ENCODE data around the gene CERS6. TPM values are rescaled to one million over a fixed set of nuclear protein-coding genes. Genes with fewer than 3 reads are reported as not detected.

The CERS6 gene
- total RNA-seq, 1 donor from 2014 or later: 17.7 TPM

DNA sequence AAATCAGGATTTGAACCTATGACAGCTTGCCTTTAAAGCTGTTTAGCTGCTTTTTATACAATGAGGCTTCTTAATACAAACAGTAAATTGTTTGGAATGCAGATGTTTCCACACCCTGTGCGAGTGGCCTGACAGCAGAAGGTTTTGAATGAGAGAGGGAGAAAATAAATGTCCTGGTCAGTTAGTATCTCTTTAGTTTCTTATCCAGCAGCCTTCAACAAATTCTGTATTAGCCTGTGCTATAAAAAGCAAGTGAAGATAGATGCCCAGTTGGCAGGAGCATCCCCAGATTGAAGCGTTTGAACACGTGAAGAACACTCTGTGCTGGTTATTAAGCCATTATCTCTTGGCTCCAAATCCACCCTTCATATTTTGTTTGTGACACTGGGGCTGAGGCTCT, 70.6 kb downstream of the CERS6 start:
- no peak overlapping the region for H3K4me3 ChIP-seq (ENCODE audit: low read depth, low read length)
- TF ChIP-seq, protein P1, sequence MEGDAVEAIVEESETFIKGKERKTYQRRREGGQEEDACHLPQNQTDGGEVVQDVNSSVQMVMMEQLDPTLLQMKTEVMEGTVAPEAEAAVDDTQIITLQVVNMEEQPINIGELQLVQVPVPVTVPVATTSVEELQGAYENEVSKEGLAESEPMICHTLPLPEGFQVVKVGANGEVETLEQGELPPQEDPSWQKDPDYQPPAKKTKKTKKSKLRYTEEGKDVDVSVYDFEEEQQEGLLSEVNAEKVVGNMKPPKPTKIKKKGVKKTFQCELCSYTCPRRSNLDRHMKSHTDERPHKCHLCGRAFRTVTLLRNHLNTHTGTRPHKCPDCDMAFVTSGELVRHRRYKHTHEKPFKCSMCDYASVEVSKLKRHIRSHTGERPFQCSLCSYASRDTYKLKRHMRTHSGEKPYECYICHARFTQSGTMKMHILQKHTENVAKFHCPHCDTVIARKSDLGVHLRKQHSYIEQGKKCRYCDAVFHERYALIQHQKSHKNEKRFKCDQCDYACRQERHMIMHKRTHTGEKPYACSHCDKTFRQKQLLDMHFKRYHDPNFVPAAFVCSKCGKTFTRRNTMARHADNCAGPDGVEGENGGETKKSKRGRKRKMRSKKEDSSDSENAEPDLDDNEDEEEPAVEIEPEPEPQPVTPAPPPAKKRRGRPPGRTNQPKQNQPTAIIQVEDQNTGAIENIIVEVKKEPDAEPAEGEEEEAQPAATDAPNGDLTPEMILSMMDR (IDR thresholded peaks at IDR 0.05; ENCODE audit: insufficient read depth, low read length, poor library complexity, severe bottlenecking): no peak
- no peaks in the 10 kb centered on the region for H3K36me3 ChIP-seq (ENCODE audit: control insufficient read depth, insufficient read depth, low read length)
- no peak for DNase-seq (ENCODE audit: low read depth)
- H3K27me3 ChIP-seq (ENCODE audit: control insufficient read depth, insufficient read depth, low read length): no peaks in the 10 kb centered on the region

DNA sequence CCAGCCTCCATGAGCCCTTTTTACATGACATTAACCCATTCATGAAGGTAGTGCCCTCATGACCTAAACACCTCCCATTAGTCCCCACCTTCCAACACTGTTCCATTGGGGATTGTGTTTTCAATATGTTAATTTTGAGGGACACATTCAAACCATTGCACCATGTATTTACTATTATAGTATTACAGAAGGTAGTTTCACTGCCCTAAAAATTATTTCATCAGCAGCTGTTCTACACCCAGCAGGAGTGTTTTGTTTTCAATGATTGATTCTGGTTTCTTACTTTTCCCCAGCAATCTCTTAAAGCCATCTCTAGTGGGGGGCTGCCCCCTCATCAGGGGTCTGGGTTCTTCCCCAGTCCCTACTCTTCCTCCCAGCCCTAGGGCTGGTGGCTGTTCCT, 71.9 kb downstream of the CERS6 start:
- H3K36me3 ChIP-seq (ENCODE audit: control insufficient read depth, insufficient read depth, low read length): no peaks in the 10 kb centered on the region
- no peak overlapping the region for H3K4me3 ChIP-seq (ENCODE audit: low read depth, low read length)
- no peak for DNase-seq (ENCODE audit: low read depth)
- H3K27me3 ChIP-seq (ENCODE audit: control insufficient read depth, insufficient read depth, low read length): no peaks in the 10 kb centered on the region
- TF ChIP-seq, protein P1 (IDR thresholded peaks at IDR 0.05; ENCODE audit: insufficient read depth, low read length, poor library complexity, severe bottlenecking): no peak

DNA sequence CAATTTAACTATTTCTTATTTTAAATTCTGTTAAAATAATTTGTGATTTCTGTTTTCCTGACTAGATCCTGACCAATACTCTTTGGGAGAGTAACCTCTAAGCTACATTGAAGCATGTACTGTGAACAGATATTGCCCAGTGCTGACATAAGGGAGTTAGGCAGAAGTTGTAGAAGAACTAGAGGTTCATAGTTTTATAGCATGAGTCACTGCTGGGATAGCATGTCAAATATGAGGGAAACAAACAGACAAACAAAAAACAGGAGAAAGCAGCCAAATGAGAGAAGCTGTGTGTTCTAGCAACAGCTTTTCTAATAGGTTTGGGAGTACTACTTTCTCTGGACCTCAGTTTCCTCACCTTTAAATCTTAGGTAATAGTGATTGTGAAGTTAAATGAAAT, 72.4 kb downstream of the CERS6 start:
- Histone ChIP-seq H3K4me3 (ENCODE audit: low read depth, low read length) (no peak overlapping the region), H3K36me3 (ENCODE audit: control insufficient read depth, insufficient read depth, low read length) (no peaks in the 10 kb centered on the region), H3K27me3 (ENCODE audit: control insufficient read depth, insufficient read depth, low read length) (no peaks in the 10 kb centered on the region)
- no peak for DNase-seq (ENCODE audit: low read depth)
- TF ChIP-seq, protein P1 (IDR thresholded peaks at IDR 0.05; ENCODE audit: insufficient read depth, low read length, poor library complexity, severe bottlenecking): no peak

DNA sequence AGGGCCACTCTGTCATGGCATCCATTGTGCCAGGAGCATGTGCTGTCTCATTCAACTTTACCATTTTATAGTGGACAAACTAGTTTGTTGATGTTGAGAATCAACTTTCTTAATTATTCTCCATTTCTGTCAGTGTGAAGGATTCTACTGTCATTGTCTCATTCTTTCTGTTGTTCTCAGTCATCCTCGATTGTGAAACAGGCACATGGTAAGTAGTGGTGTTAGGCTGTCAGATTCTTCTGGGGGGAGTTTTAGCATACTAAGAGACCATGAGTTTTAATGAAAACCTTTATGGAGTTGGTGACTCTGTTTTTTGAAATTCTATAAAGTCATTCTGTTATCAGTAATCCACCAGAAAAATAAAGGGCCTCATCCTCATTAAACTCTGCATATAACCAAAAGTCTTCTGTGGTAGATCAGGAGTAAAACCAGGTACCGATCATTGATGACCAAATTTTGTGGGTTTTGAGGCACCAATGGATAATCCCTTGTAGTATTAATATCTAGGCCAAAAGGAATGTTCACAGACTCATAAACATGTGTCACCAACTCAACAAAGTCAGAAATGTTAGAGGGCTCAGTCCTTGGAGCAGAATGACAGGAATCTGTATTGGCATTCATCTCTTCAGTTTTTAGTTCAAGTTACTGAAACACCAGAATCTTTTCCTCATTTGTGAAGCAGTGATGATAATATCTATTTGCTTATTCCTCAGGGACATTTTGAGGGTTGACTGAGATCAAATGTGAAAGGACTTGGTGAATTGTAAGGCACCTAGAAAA, 73.2 kb downstream of the CERS6 start:
- Histone ChIP-seq H3K27me3 (ENCODE audit: control insufficient read depth, insufficient read depth, low read length) (no peaks in the 10 kb centered on the region), H3K36me3 (ENCODE audit: control insufficient read depth, insufficient read depth, low read length) (no peaks in the 10 kb centered on the region), H3K4me3 (ENCODE audit: low read depth, low read length) (no peak overlapping the region)
- TF ChIP-seq, protein P1 (IDR thresholded peaks at IDR 0.05; ENCODE audit: insufficient read depth, low read length, poor library complexity, severe bottlenecking): no peak
- no peak for DNase-seq (ENCODE audit: low read depth)

DNA sequence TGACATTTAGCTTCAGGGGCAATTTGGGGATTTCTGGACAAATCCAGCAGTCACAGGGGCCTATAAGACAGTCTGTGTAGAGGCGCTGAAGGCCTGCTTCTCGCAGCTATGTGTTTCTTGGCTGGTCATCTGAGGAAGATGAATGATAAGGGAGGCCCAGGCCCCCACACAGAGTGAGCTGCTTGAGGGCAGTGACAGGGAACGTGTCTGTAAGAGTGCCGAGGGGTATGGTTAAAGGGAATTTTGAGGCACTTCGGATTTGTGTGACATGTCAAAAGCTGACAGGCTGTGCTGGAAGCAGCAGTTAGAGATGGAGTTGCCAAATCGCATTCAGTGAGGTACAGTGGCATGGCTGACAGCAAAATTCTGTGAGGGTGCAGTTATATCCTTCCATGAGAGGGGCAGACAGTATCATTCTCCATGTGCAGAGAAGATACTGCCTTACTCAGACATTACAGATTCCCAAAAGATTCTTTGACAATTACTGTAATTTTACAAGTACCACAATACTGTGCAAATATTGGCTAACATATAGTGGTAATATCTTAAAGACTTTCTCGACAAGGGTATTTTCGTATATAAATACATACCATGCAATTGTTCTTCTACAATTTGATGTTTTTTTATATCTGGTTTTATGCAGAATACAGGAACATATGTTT, 74.0 kb downstream of the CERS6 start:
- H3K27me3 ChIP-seq (ENCODE audit: control insufficient read depth, insufficient read depth, low read length): no peaks in the 10 kb centered on the region

More for the DNA sequence above, 74.0 kb downstream of the CERS6 start:
- H3K4me3 ChIP-seq (ENCODE audit: low read depth, low read length): no peak overlapping the region
- TF ChIP-seq, protein P1 (IDR thresholded peaks at IDR 0.05; ENCODE audit: insufficient read depth, low read length, poor library complexity, severe bottlenecking): no peak
- H3K36me3 ChIP-seq (ENCODE audit: control insufficient read depth, insufficient read depth, low read length): no peaks in the 10 kb centered on the region
- no peak for DNase-seq (ENCODE audit: low read depth)
